Skeletal muscle tissue (tissue), 4 donors: ENCODE data around the gene PROK1. TPM values are rescaled to one million over a fixed set of nuclear protein-coding genes. Genes with fewer than 3 reads are reported as not detected.

Source experiments
- H3K27ac ChIP-seq: one replicate; pipeline ENCODE4 v1.7.0; 2013; ENCODE audit warnings: mild to moderate bottlenecking, low read depth, low read length, inconsistent platforms
- H3K27me3 ChIP-seq, 3 donors: one replicate each; pipeline ENCODE4 v1.7.0; 2013; ENCODE audit warnings: low read length in 3 of 3; ENCODE audit not compliant: control insufficient read depth in 3 of 3, insufficient read depth in 3 of 3
- H3K36me3 ChIP-seq, 3 donors: one replicate each; pipeline ENCODE4 v1.7.0; 2013; ENCODE audit warnings: low read length in 3 of 3; ENCODE audit not compliant: control insufficient read depth in 3 of 3, insufficient read depth in 3 of 3
- H3K4me1 ChIP-seq, 3 donors: one replicate each; pipeline ENCODE4 v1.7.0; 2013; ENCODE audit warnings: low read length in 3 of 3, mild to moderate bottlenecking in 3 of 3; ENCODE audit not compliant: control insufficient read depth in 3 of 3, insufficient read depth in 3 of 3
- H3K4me3 ChIP-seq, 3 donors: one replicate each; pipeline ENCODE4 v1.7.0; 2013; ENCODE audit warnings: low read length in 3 of 3
- H3K9ac ChIP-seq, 3 donors: one replicate each; pipeline ENCODE4 v1.7.0; 2013; ENCODE audit warnings: low read length in 3 of 3, mild to moderate bottlenecking in 3 of 3, moderate library complexity in 2 of 3, low read depth in 1 of 3
- H3K9me3 ChIP-seq, 3 donors: one replicate each; pipeline ENCODE4 v1.7.0; 2013; ENCODE audit warnings: low read length in 3 of 3; ENCODE audit not compliant: control insufficient read depth in 3 of 3
- total RNA-seq: library from RNA; depleted of rRNA; stranded (reverse); fragments of >200 nt; gene quantifications from one replicate; pipeline ENCODE4 v1.2.3, GENCODE V29; 2014
- donor health status: Osteomylitis.

PROK1 gene
- total RNA-seq, 1 donor from 2014 or later = not detected

- H3K9me3 ChIP-seq = no peaks in the 10 kb centered on the region
These were observed 54.6 kb downstream of the PROK1 start for GRCh38 chr1:110505596-110505995.

GRCh38 chr1:110506541-110506940 is 55.6 kb downstream of the PROK1 start:
- Histone ChIP-seq H3K9ac (no peak overlapping the region), H3K27me3 (peaks cover 0 to 7% (median 2%) of the 10 kb centered on the region in 3 donors), H3K9me3 (no peaks in the 10 kb centered on the region), H3K4me3 (no peak overlapping the region), H3K4me1 (no peaks in the 10 kb centered on the region), H3K36me3 (no peaks in the 10 kb centered on the region), H3K27ac (no peak overlapping the region)

More at GRCh38 chr1:110505596-110505995, 54.6 kb downstream of the PROK1 start:
- Histone ChIP-seq H3K27ac (no peak overlapping the region), H3K4me1 (no peaks in the 10 kb centered on the region), H3K36me3 (no peaks in the 10 kb centered on the region), H3K4me3 (no peak overlapping the region), H3K27me3 (peaks cover 0 to 7% (median 2%) of the 10 kb centered on the region in 3 donors), H3K9ac (no peak overlapping the region)

Other genes with a start within 250 kb of the PROK1 start
- gene KCNC4, start 240.8 kb upstream of the PROK1 start, total RNA-seq = 1.6 TPM
- 29.7 TPM for gene RBM15, start 111.8 kb upstream of the PROK1 start, total RNA-seq
- gene SLC16A4, start 60.1 kb upstream of the PROK1 start, total RNA-seq = 12.5 TPM
- 50.6 TPM for gene LAMTOR5, start 43.5 kb upstream of the PROK1 start, total RNA-seq
- 0.52 TPM for gene KCNA10, start 68.0 kb downstream of the PROK1 start, total RNA-seq
- 0.52 TPM for gene KCNA2, start 155.2 kb downstream of the PROK1 start, total RNA-seq
- gene KCNA3, start 223.8 kb downstream of the PROK1 start, total RNA-seq = 0.52 TPM